Measurements from ENCODE around the gene DCST2. TPM values are rescaled to one million over a fixed set of nuclear protein-coding genes. Genes with fewer than 3 reads are reported as not detected.

The DCST2 gene
- total and polyA plus RNA-seq, 4 donors = 0.31 to 1.7 (median 1.2) TPM

- no peaks in the 10 kb centered on the region for H3K27me3 ChIP-seq (ENCODE audit: control insufficient read depth in 3 of 3, insufficient read depth in 3 of 3, low read length in 2 of 3)
- WGBS, 2 donors = 43 to 50% methylated on average over 7 of the region's 7 CpGs
- no peaks in the 10 kb centered on the region for H3K9me3 ChIP-seq (ENCODE audit: control insufficient read depth in 4 of 4, insufficient read depth in 3 of 4, low read length in 3 of 4)
- TF ChIP-seq CTCF (IDR thresholded peaks at IDR 0.05; ENCODE audit: control extremely low read depth, extremely low read depth) = peak; percentile 85
- ATAC-seq (ENCODE audit: insufficient read depth, low FRiP score) (peak; percentile 89), DNase-seq (peak; percentile 68 to 76 (median 70))
- peak overlapping the region in 1 of 2 donors; percentile 74 for H3K27ac ChIP-seq (ENCODE audit: low read depth in 1 of 2, low read length in 1 of 2)
- no peak overlapping the region for H3K4me3 ChIP-seq
- H3K4me1 ChIP-seq (ENCODE audit: control insufficient read depth in 5 of 5, insufficient read depth in 5 of 5, low read length in 5 of 5) = peaks cover 0 to 12% (median 10%) of the 10 kb centered on the region in 5 donors
- H3K9ac ChIP-seq (ENCODE audit: insufficient read depth in 1 of 2, low read length in 2 of 2) = no peak overlapping the region
- no peaks in the 10 kb centered on the region for H3K36me3 ChIP-seq (ENCODE audit: control insufficient read depth in 4 of 4, insufficient read depth in 4 of 4, low read length in 4 of 4)
Observed at GRCh38 chr1:155044812-155045657, 11.5 kb upstream of the DCST2 start.

DNA sequence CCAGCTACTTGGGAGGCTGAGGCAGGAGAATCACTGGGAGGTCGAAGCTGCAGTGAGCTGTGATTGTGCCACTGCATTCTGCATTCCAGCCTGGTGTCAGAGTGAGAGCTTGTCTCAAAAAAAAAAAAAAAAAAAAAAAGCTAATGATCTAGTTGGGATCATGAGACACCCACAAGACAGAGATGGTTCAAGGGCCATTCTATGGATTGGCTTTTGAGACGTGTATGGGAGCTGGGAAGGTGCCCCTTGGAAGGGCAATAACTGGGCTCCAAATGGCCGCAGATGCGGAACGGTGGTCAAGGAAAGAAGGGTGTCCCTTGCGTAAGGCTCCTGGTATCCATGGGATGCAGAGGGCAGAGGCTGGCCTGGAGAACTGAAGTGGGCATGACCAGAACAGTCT is 10.8 kb upstream of the DCST2 start:
- ATAC-seq (ENCODE audit: insufficient read depth, low FRiP score) (no peak), DNase-seq (no peak)
- Histone ChIP-seq H3K9me3 (ENCODE audit: control insufficient read depth in 4 of 4, insufficient read depth in 3 of 4, low read length in 3 of 4) (no peaks in the 10 kb centered on the region), H3K4me1 (ENCODE audit: control insufficient read depth in 5 of 5, insufficient read depth in 5 of 5, low read length in 5 of 5) (peaks cover 0 to 7% (median 4%) of the 10 kb centered on the region in 5 donors), H3K27me3 (ENCODE audit: control insufficient read depth in 3 of 3, insufficient read depth in 3 of 3, low read length in 2 of 3) (no peaks in the 10 kb centered on the region), H3K9ac (ENCODE audit: insufficient read depth in 1 of 2, low read length in 2 of 2) (no peak overlapping the region), H3K36me3 (ENCODE audit: control insufficient read depth in 4 of 4, insufficient read depth in 4 of 4, low read length in 4 of 4) (no peaks in the 10 kb centered on the region), H3K27ac (ENCODE audit: low read depth in 1 of 2, low read length in 1 of 2) (peak overlapping the region in 1 of 2 donors; percentile 74), H3K4me3 (no peak overlapping the region)
- WGBS, 2 donors = 87 to 92% methylated on average over 6 of the region's 6 CpGs
- TF ChIP-seq CTCF (IDR thresholded peaks at IDR 0.05; ENCODE audit: control extremely low read depth, extremely low read depth) = no peak

DNA sequence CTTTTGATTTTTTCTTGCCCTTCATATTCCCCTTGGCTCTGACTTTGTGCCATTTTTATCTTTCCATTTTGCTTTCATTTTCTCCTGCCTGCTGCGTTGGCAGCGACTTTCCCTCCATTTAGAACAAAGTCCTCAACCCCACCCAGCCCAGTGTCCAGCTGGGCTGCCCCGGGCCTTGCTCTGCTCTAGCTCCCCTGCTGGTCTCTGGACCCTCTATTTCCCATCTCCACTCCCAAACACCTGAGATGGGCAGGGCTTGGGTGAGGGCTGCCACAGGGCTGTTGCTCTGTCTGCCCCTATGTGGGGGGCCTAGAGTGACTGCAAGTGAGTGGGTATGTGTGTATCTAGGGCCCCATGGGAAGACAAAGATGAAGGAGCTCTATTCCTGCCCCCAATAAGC is 10.2 kb upstream of the DCST2 start:
- ATAC-seq (ENCODE audit: insufficient read depth, low FRiP score) = no peak

More for the DNA sequence above, 10.2 kb upstream of the DCST2 start:
- H3K9me3 ChIP-seq (ENCODE audit: control insufficient read depth in 4 of 4, insufficient read depth in 3 of 4, low read length in 3 of 4) = no peaks in the 10 kb centered on the region
- H3K9ac ChIP-seq (ENCODE audit: insufficient read depth in 1 of 2, low read length in 2 of 2) = no peak overlapping the region
- H3K36me3 ChIP-seq (ENCODE audit: control insufficient read depth in 4 of 4, insufficient read depth in 4 of 4, low read length in 4 of 4) = no peaks in the 10 kb centered on the region
- 65 to 94% methylated on average over 3 of the region's 3 CpGs for WGBS, 2 donors
- H3K27ac ChIP-seq (ENCODE audit: low read depth in 1 of 2, low read length in 1 of 2) = no peak overlapping the region
- peaks cover 0 to 10% (median 4%) of the 10 kb centered on the region in 5 donors for H3K4me1 ChIP-seq (ENCODE audit: control insufficient read depth in 5 of 5, insufficient read depth in 5 of 5, low read length in 5 of 5)
- no peak for TF ChIP-seq CTCF (IDR thresholded peaks at IDR 0.05; ENCODE audit: control extremely low read depth, extremely low read depth)
- H3K27me3 ChIP-seq (ENCODE audit: control insufficient read depth in 3 of 3, insufficient read depth in 3 of 3, low read length in 2 of 3) = no peaks in the 10 kb centered on the region
- no peak overlapping the region for H3K4me3 ChIP-seq
- no peak for DNase-seq
